HepG2 (cell line): ENCODE data around the gene SMO. TPM values are rescaled to one million over a fixed set of nuclear protein-coding genes. Genes with fewer than 3 reads are reported as not detected.

ENCODE experiments used
- ATAC-seq: fragments of 200-7000 bp; cut with Tn5 transposase; 3 replicates; pipeline ENCODE4 v1.9.1; 2020; ENCODE audit warnings: mild to moderate bottlenecking, moderate library complexity
- BruUV-seq: library from RNA; stranded (reverse); fragments of 400-500 nt; replicated peaks from 2 replicates; lab custom pipeline; 2021; lab: Mats Ljungman, UMichigan
- CTCF ChIA-PET: fragments of 300-600 bp; formaldehyde crosslinking; extraction: SDS; loops from one replicate; lab custom pipeline; 2021; ENCODE audit warnings: low total read pairs, inconsistent platforms, low intra/inter-chr PET ratio; lab: Yijun Ruan, JAX
- POLR2A ChIA-PET: fragments of 350-600 bp; sonication (Branson Sonifier 250); formaldehyde crosslinking; loops from one replicate; lab custom pipeline; 2020; ENCODE audit warnings: antibody characterized with exemption, inconsistent platforms; lab: Yijun Ruan, JAX
- DNase-seq: peaks from one replicate; pipeline ENCODE4 v3.0.0-alpha.2; 2015; ENCODE audit warnings: low spot score
- FAIRE-seq: peaks from 3 replicates; lab custom pipeline; 2011; peaks lifted over from hg19 to GRCh38; lab: Jason Lieb, UNC
- H2AFZ ChIP-seq: one replicate; pipeline ENCODE4 v1.6.1; 2011; ENCODE audit warnings: low read length, inconsistent platforms
- H3K27ac ChIP-seq: fragments of 300-600 bp; 3 replicates; pipeline ENCODE4 v1.8.0; 2011; ENCODE audit warnings: mixed run types, mild to moderate bottlenecking, mixed read lengths, low read length, inconsistent platforms; ENCODE audit not compliant: insufficient read depth; ENCODE audit errors: extremely low read length
- H3K27me3 ChIP-seq, 2 experiments: fragments of 200-600 bp in 1 of 2; 2 replicates in 1 of 2; 3 replicates in 1 of 2; pipeline versions ENCODE4 v1.6.0 to v1.8.0; 2011; ENCODE audit warnings: low read length in 2 of 2, mild to moderate bottlenecking in 2 of 2, moderate library complexity in 2 of 2, inconsistent platforms in 1 of 2; ENCODE audit not compliant: insufficient read depth in 2 of 2, control insufficient read depth in 1 of 2
- H3K36me3 ChIP-seq, 2 experiments: fragments of 200-600 bp in 1 of 2; replicated peaks in 1 of 2; 2 replicates in 1 of 2; 3 replicates in 1 of 2; pipeline versions ENCODE4 v1.5.1 to v1.8.0; 2011; ENCODE audit warnings: low read length in 2 of 2, inconsistent platforms in 1 of 2; ENCODE audit not compliant: insufficient read depth in 2 of 2, control insufficient read depth in 1 of 2
- H3K4me1 ChIP-seq: 2 replicates; pipeline ENCODE4 v1.5.1; 2012; ENCODE audit warnings: low read length, inconsistent platforms; ENCODE audit not compliant: insufficient read depth
- H3K4me2 ChIP-seq: 2 replicates; pipeline ENCODE4 v1.6.0; 2011; ENCODE audit warnings: low read depth, low read length, inconsistent platforms
- H3K4me3 ChIP-seq, 3 experiments: fragments of 200-600 bp in 1 of 3; sonication (generic), shearing (Covaris generic) in 1 of 3; replicated peaks in 1 of 3; 2 replicates each; pipeline ENCODE4 v1.5.1; 2011 to 2016; ENCODE audit warnings: low read length in 3 of 3, inconsistent platforms in 2 of 3, low read depth in 2 of 3, mild to moderate bottlenecking in 2 of 3, control low read depth in 1 of 3, mixed read lengths in 1 of 3; ENCODE audit not compliant: insufficient read depth in 1 of 3
- H3K79me2 ChIP-seq: one replicate; pipeline ENCODE4 v1.6.1; 2011; ENCODE audit warnings: low read length, inconsistent platforms; ENCODE audit not compliant: insufficient read depth
- H3K9ac ChIP-seq: 2 replicates; pipeline ENCODE4 v1.6.0; 2011; ENCODE audit warnings: mild to moderate bottlenecking, low read depth, low read length, inconsistent platforms; ENCODE audit not compliant: insufficient read depth
- H3K9me3 ChIP-seq: 2 replicates; pipeline ENCODE4 v1.5.1; 2012; ENCODE audit warnings: mild to moderate bottlenecking, low read length
- H4K20me1 ChIP-seq: 2 replicates; pipeline ENCODE4 v1.6.0; 2011; ENCODE audit warnings: inconsistent platforms, mild to moderate bottlenecking, low read length, moderate library complexity; ENCODE audit not compliant: insufficient read depth
- ATM ChIP-seq: fragments of 450-650 bp; IDR thresholded peaks from 2 replicates; pipeline ENCODE4 v1.7.1; 2017; ENCODE audit warnings: mild to moderate bottlenecking, borderline replicate concordance
- PPARG ChIP-seq: conservative IDR thresholded peaks from 2 replicates; pipeline ENCODE4 v1.6.1; 2016; ENCODE audit warnings: missing biosample characterization, missing genetic modification reagents
- SMAD9 ChIP-seq: sonication (generic); formaldehyde crosslinking; IDR thresholded peaks from 2 replicates; pipeline ENCODE4 v1.5.1; 2020; ENCODE audit warnings: mild to moderate bottlenecking, missing genetic modification reagents
- SMC3 ChIP-seq: IDR thresholded peaks from 2 replicates; pipeline ENCODE4 v1.6.1; 2011; ENCODE audit warnings: low read length, improper control_type of control experiment
- SYNCRIP ChIP-seq: fragments of 200-400 bp; formaldehyde crosslinking; IDR thresholded peaks from 2 replicates; pipeline ENCODE4 v1.6.1; 2018; ENCODE audit warnings: mild to moderate bottlenecking, low read depth, low read length; ENCODE audit not compliant: insufficient read depth
- ZBTB34 ChIP-seq: sonication (generic); formaldehyde crosslinking; IDR thresholded peaks from 2 replicates; pipeline ENCODE4 v1.8.0; 2022; ENCODE audit warnings: mild to moderate bottlenecking, missing genetic modification reagents
- ZNF543 ChIP-seq: sonication (generic); formaldehyde crosslinking; IDR thresholded peaks from 2 replicates; pipeline ENCODE4 v1.4.0; 2020; ENCODE audit warnings: mild to moderate bottlenecking, missing genetic modification reagents
- ZNF557 ChIP-seq: sonication (generic); formaldehyde crosslinking; IDR thresholded peaks from 2 replicates; pipeline ENCODE4 v1.4.0; 2020; ENCODE audit warnings: missing genetic modification reagents
- WGBS: methylation state at CpG from one replicate; pipeline ENCODE4 v1.1.6; 2017; ENCODE audit warnings: low lambda C conversion rate; 5-methylcytosine and 5-hydroxymethylcytosine counted together
- in situ Hi-C: cut with HindIII; loops from 2 replicates; pipeline ENCODE4 v1.10.0; 2017; ENCODE audit warnings: low pct_unique_long_range_greater_than_20kb; ENCODE audit not compliant: extremely low pct_ligation_motif_present
- intact Hi-C: fragments of 100-400 bp; cut with micrococcal nuclease; formaldehyde crosslinking; loops from one replicate; pipeline ENCODE4 v1.10.0; 2022; ENCODE audit not compliant: unreplicated experiment
- polyA plus RNA-seq, 8 experiments: library from polyadenylated mRNA; depleted of rRNA in 3 of 8; stranded (reverse) in 7 of 8; unstranded in 1 of 8; fragments of >200 nt; fragmentation: Illumina TruSeq in 4 of 8; extraction: Trizol in 4 of 8; gene quantifications; 2 replicates each; pipeline versions ENCODE4 v1.2.1 to v1.2.3, GENCODE V29; 2011 to 2016; ENCODE audit warnings: low read depth in 4 of 8, missing spikeins in 1 of 8, mixed read lengths in 1 of 8; ENCODE audit not compliant: insufficient read depth in 1 of 8
- total RNA-seq, 5 experiments: library from RNA; depleted of rRNA; stranded (reverse); fragments of >200 nt; fragmentation: Illumina TruSeq; extraction: Trizol; gene quantifications; 2 replicates each; pipeline ENCODE4 v1.2.3, GENCODE V29; 2016; ENCODE audit warnings: low read depth in 1 of 5
- TF ChIP-seq, protein P1 (sequence below), 2 experiments: sonication (generic) in 1 of 2; formaldehyde crosslinking in 1 of 2; IDR thresholded peaks; 2 replicates each; pipeline versions ENCODE4 v1.4.0 to v1.6.1; 2018 to 2020; ENCODE audit warnings: missing genetic modification reagents in 2 of 2, borderline replicate concordance in 1 of 2, low read depth in 1 of 2, mild to moderate bottlenecking in 1 of 2, missing biosample characterization in 1 of 2

SMO gene
- total and polyA plus RNA-seq, 2 of the 13 experiments (the other 11 are each of a cell fraction or from before 2014, with no cell fraction given), result 23.8 to 32.3 TPM

DNA sequence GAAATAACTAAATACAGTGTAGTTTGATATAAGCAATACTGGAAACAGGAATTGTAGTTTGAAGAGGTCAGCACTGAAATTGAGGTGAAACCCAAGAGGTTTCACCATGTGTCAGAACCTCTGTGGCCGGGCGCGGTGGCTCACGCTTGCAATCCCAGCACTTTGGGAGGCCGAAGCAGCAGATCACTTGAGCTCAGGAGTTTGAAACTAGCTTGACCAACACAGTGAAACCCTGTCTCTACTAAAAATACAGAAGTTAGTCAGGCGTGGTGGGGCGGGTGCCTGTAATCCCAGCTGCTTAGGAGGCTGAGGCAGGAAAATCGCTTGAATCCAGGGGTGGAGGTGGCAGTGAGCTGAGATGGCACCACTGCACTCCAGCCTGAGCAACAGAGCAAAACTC lies 50.1 kb downstream of the SMO start:
- Histone ChIP-seq H3K27me3 (no peaks in the 10 kb centered on the region), H3K9me3 (no peaks in the 10 kb centered on the region), H4K20me1 (no peaks in the 10 kb centered on the region), H3K4me1 (no peaks in the 10 kb centered on the region), H3K36me3 (no peaks in the 10 kb centered on the region), H2AFZ (no peak overlapping the region), H3K9ac (no peak overlapping the region), H3K27ac (no peak overlapping the region), H3K4me3 (no peak overlapping the region), H3K79me2 (peaks cover 3% of the 10 kb centered on the region), H3K4me2 (no peak overlapping the region)
- ChIA-PET CTCF (no interaction called here), POLR2A (no interaction called here)
- no peak for DNase-seq
- intact Hi-C loops, result no loop called here
- in situ Hi-C loops, result no loop called here
- no peak for ATAC-seq
- no peak for FAIRE-seq
- BruUV-seq, result no TSS peak
- TF ChIP-seq SMC3, result no peak
- TF ChIP-seq ZNF543 (CRISPR knock-in tag), result no peak
- TF ChIP-seq ZBTB34 (CRISPR knock-in tag), result no peak
- TF ChIP-seq PPARG, result no peak
- TF ChIP-seq SYNCRIP, result no peak
- TF ChIP-seq ATM, result no peak
- TF ChIP-seq SMAD9, result no peak
- no peak for TF ChIP-seq ZNF557 (CRISPR knock-in tag)
- TF ChIP-seq, protein P1, sequence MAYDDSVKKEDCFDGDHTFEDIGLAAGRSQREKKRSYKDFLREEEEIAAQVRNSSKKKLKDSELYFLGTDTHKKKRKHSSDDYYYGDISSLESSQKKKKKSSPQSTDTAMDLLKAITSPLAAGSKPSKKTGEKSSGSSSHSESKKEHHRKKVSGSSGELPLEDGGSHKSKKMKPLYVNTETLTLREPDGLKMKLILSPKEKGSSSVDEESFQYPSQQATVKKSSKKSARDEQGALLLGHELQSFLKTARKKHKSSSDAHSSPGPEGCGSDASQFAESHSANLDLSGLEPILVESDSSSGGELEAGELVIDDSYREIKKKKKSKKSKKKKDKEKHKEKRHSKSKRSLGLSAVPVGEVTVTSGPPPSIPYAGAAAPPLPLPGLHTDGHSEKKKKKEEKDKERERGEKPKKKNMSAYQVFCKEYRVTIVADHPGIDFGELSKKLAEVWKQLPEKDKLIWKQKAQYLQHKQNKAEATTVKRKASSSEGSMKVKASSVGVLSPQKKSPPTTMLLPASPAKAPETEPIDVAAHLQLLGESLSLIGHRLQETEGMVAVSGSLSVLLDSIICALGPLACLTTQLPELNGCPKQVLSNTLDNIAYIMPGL (CRISPR knock-in tag; IDR thresholded peaks at IDR 0.05; ENCODE audit: borderline replicate concordance in 1 of 2, low read depth in 1 of 2), result no peak
- WGBS, result 99% methylated on average over 8 of the region's 8 CpGs
